OCI-LY7 (cell line): Measurements from ENCODE around the gene SCAP.

Experiments used
- CTCF ChIP-seq: fragments of 200-600 bp; sonication (generic); conservative IDR thresholded peaks from 2 replicates; pipeline ENCODE4 v1.5.1; 2014; ENCODE audit warnings: mild to moderate bottlenecking, antibody characterized with exemption, low read length, moderate library complexity, mixed read lengths
- EZH2phosphoT487 ChIP-seq: fragments of 200-600 bp; sonication (generic); IDR thresholded peaks from 2 replicates; pipeline ENCODE4 v1.6.1; 2018; ENCODE audit warnings: low read depth, borderline replicate concordance, mild to moderate bottlenecking, mixed run types, antibody characterized with exemption, low read length, moderate library complexity, mixed read lengths

GRCh38 chr3:47517937-47518336 is 42.2 kb upstream of the SCAP start:
- no peak for TF ChIP-seq CTCF
- TF ChIP-seq EZH2phosphoT487: no peak
